ENCODE results near the gene ARHGEF39. TPM values are rescaled to one million over a fixed set of nuclear protein-coding genes. Genes with fewer than 3 reads are reported as not detected.

The ARHGEF39 gene
- total RNA-seq, 1 donor from 2014 or later: 1.1 TPM

DNA sequence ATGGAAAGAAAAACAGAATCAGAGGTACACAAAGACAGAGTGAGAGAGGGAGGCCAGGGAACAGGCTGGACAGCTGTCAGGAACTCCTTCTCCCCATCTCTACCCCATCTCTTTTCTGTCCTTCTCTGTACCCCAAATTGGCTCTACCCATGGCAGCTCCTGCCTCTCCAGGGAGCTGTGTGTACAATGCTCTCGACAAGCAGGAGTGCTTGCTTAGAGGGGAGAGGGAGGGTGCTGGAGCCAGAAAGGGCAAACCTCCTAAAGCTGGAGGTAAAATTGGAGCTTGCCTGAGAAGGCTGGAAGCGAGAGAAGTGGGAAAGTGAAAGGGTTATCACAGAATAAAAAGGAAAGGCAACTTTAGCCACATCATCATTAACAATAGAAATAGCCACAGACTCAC, 18.3 kb upstream of the ARHGEF39 start:
- H3K36me3 ChIP-seq: peaks cover 63 to 64% of the 10 kb centered on the region in 2 donors
- TF ChIP-seq CTCF (IDR thresholded peaks at IDR 0.05): no peak
- no peaks in the 10 kb centered on the region for H3K9me3 ChIP-seq
- H3K27ac ChIP-seq: peak overlapping the region; percentile 93 to 97
- no peak for DNase-seq (ENCODE audit: low spot score in 2 of 2)
- intact Hi-C loops (cut with DNase I): loop anchor here (2.0 kb wide), 1 partner anchor 19 kb away; no protein-coding TSS in a partner anchor
- H3K27me3 ChIP-seq: no peaks in the 10 kb centered on the region
- H3K4me1 ChIP-seq: peaks cover 14 to 45% of the 10 kb centered on the region in 2 donors
- peak overlapping the region; percentile 83 to 93 for H3K4me3 ChIP-seq

GRCh38 chr9:35682520-35683315, 17.7 kb upstream of the ARHGEF39 start:
- H3K27me3 ChIP-seq: no peaks in the 10 kb centered on the region
- no peak for TF ChIP-seq CTCF (IDR thresholded peaks at IDR 0.05)
- intact Hi-C loops (cut with DNase I): loop anchor here (2.0 kb wide), 1 partner anchor 20 kb away; no protein-coding TSS in a partner anchor
- H3K4me3 ChIP-seq: peak overlapping the region in 1 of 2 donors; percentile 93
- no peak for DNase-seq (ENCODE audit: low spot score in 2 of 2)
- H3K27ac ChIP-seq: peak overlapping the region; percentile 93 to 97
- H3K36me3 ChIP-seq: peaks cover 57 to 58% of the 10 kb centered on the region in 2 donors
- H3K9me3 ChIP-seq: no peaks in the 10 kb centered on the region
- peaks cover 14 to 45% of the 10 kb centered on the region in 2 donors for H3K4me1 ChIP-seq

GRCh38 chr9:35682051-35682450, 17.1 kb upstream of the ARHGEF39 start:
- no peak for DNase-seq (ENCODE audit: low spot score in 2 of 2)
- no peak for TF ChIP-seq CTCF (IDR thresholded peaks at IDR 0.05)
- intact Hi-C loops (cut with DNase I): loop anchor here (2.0 kb wide), 1 partner anchor 21 kb away; no protein-coding TSS in a partner anchor
- H3K4me1 ChIP-seq: peaks cover 14 to 45% of the 10 kb centered on the region in 2 donors
- peaks cover 50 to 51% of the 10 kb centered on the region in 2 donors for H3K36me3 ChIP-seq
- no peaks in the 10 kb centered on the region for H3K9me3 ChIP-seq
- no peaks in the 10 kb centered on the region for H3K27me3 ChIP-seq
- peak overlapping the region; percentile 93 to 97 for H3K27ac ChIP-seq
- H3K4me3 ChIP-seq: no peak overlapping the region

DNA sequence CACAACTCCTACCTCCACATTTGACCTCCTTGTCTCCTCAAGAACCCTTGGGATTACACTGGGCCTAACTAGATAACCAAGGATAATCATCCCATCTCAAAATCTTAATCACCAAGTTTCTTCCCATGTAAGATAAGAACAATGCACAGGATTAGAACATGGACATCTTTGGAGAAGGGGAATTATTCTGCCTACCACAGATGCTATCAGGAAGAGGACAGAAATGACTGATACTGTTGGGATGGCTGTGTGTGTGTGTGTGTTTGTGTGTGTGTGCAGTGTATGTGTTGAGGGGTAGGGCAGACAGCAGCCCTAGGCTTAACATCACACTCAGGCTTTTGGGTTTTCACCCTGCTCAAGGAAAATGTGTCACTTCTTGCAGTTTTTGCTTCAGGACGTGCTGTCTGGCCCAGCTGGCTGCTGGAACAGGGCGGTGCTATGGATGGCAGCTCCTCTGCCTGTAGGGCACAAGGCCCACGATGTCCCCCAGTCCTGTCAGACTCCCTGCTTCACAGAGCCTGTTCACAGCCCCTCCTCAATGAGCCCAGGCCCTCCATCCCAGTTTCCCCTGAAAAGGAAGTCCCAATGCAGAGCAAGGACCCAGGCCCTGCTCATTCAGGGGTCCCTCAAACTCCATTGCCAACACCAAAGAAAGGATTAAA, 16.5 kb upstream of the ARHGEF39 start:
- H3K4me3 ChIP-seq: no peak overlapping the region
- intact Hi-C loops (cut with DNase I): loop anchor here (2.0 kb wide), 2 partner anchors 17 to 21 kb away; partner anchors contain the start of gene ARHGEF39
- no peak for DNase-seq (ENCODE audit: low spot score in 2 of 2)
- H3K27me3 ChIP-seq: no peaks in the 10 kb centered on the region
- peaks cover 14 to 45% of the 10 kb centered on the region in 2 donors for H3K4me1 ChIP-seq
- no peaks in the 10 kb centered on the region for H3K9me3 ChIP-seq
- peaks cover 45 to 46% of the 10 kb centered on the region in 2 donors for H3K36me3 ChIP-seq
- peak overlapping the region; percentile 93 to 97 for H3K27ac ChIP-seq
- no peak for TF ChIP-seq CTCF (IDR thresholded peaks at IDR 0.05)

- Histone ChIP-seq H3K4me1 (peaks cover 20 to 48% of the 10 kb centered on the region in 2 donors), H3K9me3 (no peaks in the 10 kb centered on the region), H3K27ac (peak overlapping the region; percentile 54 to 97), H3K27me3 (no peaks in the 10 kb centered on the region), H3K4me3 (no peak overlapping the region), H3K36me3 (peaks cover 36 to 37% of the 10 kb centered on the region in 2 donors)
- intact Hi-C loops (cut with DNase I): loop anchor here (2.0 kb wide), 1 partner anchor 16 kb away; the partner anchor contains the start of gene ARHGEF39
- DNase-seq (ENCODE audit: low spot score in 2 of 2): no peak
- no peak for TF ChIP-seq CTCF (IDR thresholded peaks at IDR 0.05)
Observed at GRCh38 chr9:35680331-35681105, 15.5 kb upstream of the ARHGEF39 start.

All from ascending aorta (tissue), 2 donors.